WTC11 (cell line): ENCODE results near the gene PLCZ1.

Experiments
- AFF4 ChIP-seq: sonication (generic); formaldehyde crosslinking; IDR thresholded peaks from 2 replicates; pipeline ENCODE4 v1.8.1; 2023; ENCODE audit warnings: mild to moderate bottlenecking, missing genetic modification reagents, borderline replicate concordance
- EMX1 ChIP-seq: fragments of 250-450 bp; sonication (Bioruptor Pico); IDR thresholded peaks from 2 replicates; pipeline ENCODE4 v1.8.0; 2021; ENCODE audit warnings: mild to moderate bottlenecking
- IRF2 ChIP-seq: sonication (generic); formaldehyde crosslinking; IDR thresholded peaks from 2 replicates; pipeline ENCODE4 v1.8.0; 2022; ENCODE audit warnings: low read depth, missing genetic modification reagents, borderline replicate concordance
- NFYB ChIP-seq: sonication (generic); formaldehyde crosslinking; conservative IDR thresholded peaks from 2 replicates; pipeline ENCODE4 v1.8.0; 2022; ENCODE audit warnings: low read depth, missing genetic modification reagents
- NR2C2 ChIP-seq: sonication (generic); formaldehyde crosslinking; IDR thresholded peaks from 2 replicates; pipeline ENCODE4 v1.8.0; 2022; ENCODE audit warnings: mild to moderate bottlenecking, missing genetic modification reagents
- TF ChIP-seq, protein P1 (sequence below): fragments of 200-600 bp; IDR thresholded peaks from 2 replicates; pipeline ENCODE4 v1.8.0; 2022; ENCODE audit warnings: antibody characterized with exemption

GRCh38 chr12:18684430-18684829 lies 53.4 kb downstream of the PLCZ1 start:
- TF ChIP-seq, protein P1, sequence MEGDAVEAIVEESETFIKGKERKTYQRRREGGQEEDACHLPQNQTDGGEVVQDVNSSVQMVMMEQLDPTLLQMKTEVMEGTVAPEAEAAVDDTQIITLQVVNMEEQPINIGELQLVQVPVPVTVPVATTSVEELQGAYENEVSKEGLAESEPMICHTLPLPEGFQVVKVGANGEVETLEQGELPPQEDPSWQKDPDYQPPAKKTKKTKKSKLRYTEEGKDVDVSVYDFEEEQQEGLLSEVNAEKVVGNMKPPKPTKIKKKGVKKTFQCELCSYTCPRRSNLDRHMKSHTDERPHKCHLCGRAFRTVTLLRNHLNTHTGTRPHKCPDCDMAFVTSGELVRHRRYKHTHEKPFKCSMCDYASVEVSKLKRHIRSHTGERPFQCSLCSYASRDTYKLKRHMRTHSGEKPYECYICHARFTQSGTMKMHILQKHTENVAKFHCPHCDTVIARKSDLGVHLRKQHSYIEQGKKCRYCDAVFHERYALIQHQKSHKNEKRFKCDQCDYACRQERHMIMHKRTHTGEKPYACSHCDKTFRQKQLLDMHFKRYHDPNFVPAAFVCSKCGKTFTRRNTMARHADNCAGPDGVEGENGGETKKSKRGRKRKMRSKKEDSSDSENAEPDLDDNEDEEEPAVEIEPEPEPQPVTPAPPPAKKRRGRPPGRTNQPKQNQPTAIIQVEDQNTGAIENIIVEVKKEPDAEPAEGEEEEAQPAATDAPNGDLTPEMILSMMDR: no peak
- TF ChIP-seq NR2C2 (CRISPR knock-in tag) (no peak), EMX1 (CRISPR knock-in tag) (no peak), AFF4 (CRISPR knock-in tag) (no peak), NFYB (CRISPR knock-in tag) (no peak), IRF2 (CRISPR knock-in tag) (no peak)
